ENCODE data around the gene PDE4D.

The PDE4D gene

GRCh38 chr5:59251627-59252026, 641.9 kb downstream of the PDE4D start:
- Histone ChIP-seq H3K36me3 (ENCODE audit: insufficient read depth, low read length) (no peaks in the 10 kb centered on the region), H3K9ac (ENCODE audit: low read depth, low read length) (no peak overlapping the region), H3K4me3 (ENCODE audit: low read length) (no peak overlapping the region), H3K9me3 (replicated peaks; ENCODE audit: low read length) (no peaks in the 10 kb centered on the region), H3K27me3 (ENCODE audit: control insufficient read depth, insufficient read depth, low read length) (no peaks in the 10 kb centered on the region), H3K4me2 (ENCODE audit: low read length) (no peak overlapping the region), H3K4me1 (ENCODE audit: control insufficient read depth, insufficient read depth, low read length) (peaks cover 7% of the 10 kb centered on the region)

DNA sequence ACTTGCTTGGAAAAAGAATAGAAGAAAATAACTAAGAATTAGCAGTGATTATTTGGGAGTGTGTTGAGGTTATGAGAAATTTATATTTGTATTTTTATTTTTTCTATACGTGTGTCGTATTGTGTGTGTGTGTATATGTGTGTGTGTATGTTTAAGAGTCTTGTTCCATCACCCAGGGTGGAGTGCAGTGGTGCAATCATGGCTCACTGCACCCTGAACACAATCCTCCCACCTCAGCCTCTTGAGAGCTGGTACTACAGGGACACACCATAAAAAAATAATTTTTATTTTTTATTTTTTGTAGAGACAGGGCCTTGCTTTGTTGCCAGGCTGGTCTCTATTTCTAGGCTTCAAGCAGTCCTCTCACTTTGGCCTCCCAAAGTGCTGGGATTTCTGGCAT, 643.8 kb downstream of the PDE4D start:
- no peak overlapping the region for H3K9ac ChIP-seq (ENCODE audit: low read depth, low read length)
- H3K36me3 ChIP-seq (ENCODE audit: insufficient read depth, low read length), result no peaks in the 10 kb centered on the region
- no peak overlapping the region for H3K4me2 ChIP-seq (ENCODE audit: low read length)
- no peak overlapping the region for H3K4me3 ChIP-seq (ENCODE audit: low read length)
- H3K9me3 ChIP-seq (replicated peaks; ENCODE audit: low read length), result no peaks in the 10 kb centered on the region
- H3K4me1 ChIP-seq (ENCODE audit: control insufficient read depth, insufficient read depth, low read length), result peaks cover 13% of the 10 kb centered on the region
- H3K27me3 ChIP-seq (ENCODE audit: control insufficient read depth, insufficient read depth, low read length), result no peaks in the 10 kb centered on the region

- H3K4me3 ChIP-seq (ENCODE audit: low read length), result no peak overlapping the region
- no peak overlapping the region for H3K4me2 ChIP-seq (ENCODE audit: low read length)
- no peaks in the 10 kb centered on the region for H3K36me3 ChIP-seq (ENCODE audit: insufficient read depth, low read length)
- no peaks in the 10 kb centered on the region for H3K27me3 ChIP-seq (ENCODE audit: control insufficient read depth, insufficient read depth, low read length)
- no peak overlapping the region for H3K9ac ChIP-seq (ENCODE audit: low read depth, low read length)
- peaks cover 13% of the 10 kb centered on the region for H3K4me1 ChIP-seq (ENCODE audit: control insufficient read depth, insufficient read depth, low read length)
- no peaks in the 10 kb centered on the region for H3K9me3 ChIP-seq (replicated peaks; ENCODE audit: low read length)
These were observed 644.4 kb downstream of the PDE4D start for GRCh38 chr5:59249160-59249559.

GRCh38 chr5:59246882-59247281, 646.6 kb downstream of the PDE4D start:
- no peaks in the 10 kb centered on the region for H3K36me3 ChIP-seq (ENCODE audit: insufficient read depth, low read length)
- H3K4me2 ChIP-seq (ENCODE audit: low read length), result no peak overlapping the region
- H3K9ac ChIP-seq (ENCODE audit: low read depth, low read length), result no peak overlapping the region
- H3K4me3 ChIP-seq (ENCODE audit: low read length), result no peak overlapping the region
- no peaks in the 10 kb centered on the region for H3K27me3 ChIP-seq (ENCODE audit: control insufficient read depth, insufficient read depth, low read length)
- H3K9me3 ChIP-seq (replicated peaks; ENCODE audit: low read length), result no peaks in the 10 kb centered on the region
- H3K4me1 ChIP-seq (ENCODE audit: control insufficient read depth, insufficient read depth, low read length), result peaks cover 13% of the 10 kb centered on the region

DNA sequence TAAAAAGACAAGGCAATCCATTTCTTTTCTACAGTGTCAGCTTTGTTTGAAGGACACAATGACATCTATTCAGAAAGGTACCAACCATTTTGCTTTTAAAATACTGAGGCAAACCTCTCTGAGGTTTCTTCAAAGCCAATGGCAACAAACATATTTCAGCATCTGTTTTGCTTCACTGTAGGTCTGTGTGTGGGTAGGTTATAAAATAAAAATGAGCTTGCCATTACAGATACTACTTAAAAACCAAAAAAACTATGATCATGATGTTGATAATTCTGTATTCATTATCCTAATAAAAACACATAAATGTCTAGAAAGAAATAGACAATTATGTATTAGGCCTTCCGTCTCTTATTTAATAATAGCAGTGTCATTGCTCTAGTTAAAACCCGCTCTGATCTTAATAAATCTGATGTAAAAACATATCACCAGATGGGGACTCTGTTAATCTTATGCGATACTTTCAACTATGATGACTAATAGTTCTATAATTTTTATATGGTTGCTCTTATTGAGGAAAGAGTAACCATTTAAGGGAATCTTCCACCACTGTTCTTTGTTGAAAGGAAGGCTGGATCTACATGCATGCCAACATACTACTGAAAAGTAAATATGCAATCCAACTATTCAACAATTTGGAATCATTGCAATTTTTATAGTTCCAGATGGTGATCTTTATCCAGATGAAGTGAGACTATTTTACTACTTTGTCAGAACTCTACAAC, 647.2 kb downstream of the PDE4D start:
- H3K36me3 ChIP-seq (ENCODE audit: insufficient read depth, low read length), result no peaks in the 10 kb centered on the region
- H3K27me3 ChIP-seq (ENCODE audit: control insufficient read depth, insufficient read depth, low read length), result no peaks in the 10 kb centered on the region
- no peak overlapping the region for H3K9ac ChIP-seq (ENCODE audit: low read depth, low read length)
- H3K4me3 ChIP-seq (ENCODE audit: low read length), result no peak overlapping the region
- peaks cover 13% of the 10 kb centered on the region for H3K4me1 ChIP-seq (ENCODE audit: control insufficient read depth, insufficient read depth, low read length)
- no peaks in the 10 kb centered on the region for H3K9me3 ChIP-seq (replicated peaks; ENCODE audit: low read length)
- no peak overlapping the region for H3K4me2 ChIP-seq (ENCODE audit: low read length)

- no peak overlapping the region for H3K4me2 ChIP-seq (ENCODE audit: low read length)
- H3K4me1 ChIP-seq (ENCODE audit: control insufficient read depth, insufficient read depth, low read length), result peaks cover 20% of the 10 kb centered on the region
- H3K9me3 ChIP-seq (replicated peaks; ENCODE audit: low read length), result no peaks in the 10 kb centered on the region
- no peaks in the 10 kb centered on the region for H3K27me3 ChIP-seq (ENCODE audit: control insufficient read depth, insufficient read depth, low read length)
- no peaks in the 10 kb centered on the region for H3K36me3 ChIP-seq (ENCODE audit: insufficient read depth, low read length)
- H3K4me3 ChIP-seq (ENCODE audit: low read length), result no peak overlapping the region
- H3K9ac ChIP-seq (ENCODE audit: low read depth, low read length), result no peak overlapping the region
These were observed 648.3 kb downstream of the PDE4D start for GRCh38 chr5:59245198-59245597.

DNA sequence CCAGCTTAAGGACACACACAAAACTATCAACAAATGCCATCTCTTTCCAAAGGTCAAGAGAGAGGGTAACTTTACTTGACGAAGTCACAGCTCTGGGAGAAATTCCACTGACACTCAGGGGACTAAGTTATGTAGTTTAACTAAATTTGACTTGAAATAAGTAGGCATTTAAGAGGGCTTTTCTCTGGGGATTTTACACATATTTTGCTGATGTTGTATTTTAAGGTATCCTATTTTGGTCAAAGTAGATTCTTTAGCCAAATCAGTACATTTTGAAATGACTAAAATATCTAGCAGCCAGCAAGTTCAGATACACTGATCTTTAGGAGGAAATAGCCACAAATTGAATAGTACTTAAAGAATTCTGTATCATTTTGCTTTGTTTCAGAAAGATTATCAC, 652.0 kb downstream of the PDE4D start:
- H3K4me3 ChIP-seq (ENCODE audit: low read length), result no peak overlapping the region
- H3K36me3 ChIP-seq (ENCODE audit: insufficient read depth, low read length), result no peaks in the 10 kb centered on the region
- H3K4me1 ChIP-seq (ENCODE audit: control insufficient read depth, insufficient read depth, low read length), result peaks cover 23% of the 10 kb centered on the region
- no peaks in the 10 kb centered on the region for H3K9me3 ChIP-seq (replicated peaks; ENCODE audit: low read length)
- H3K4me2 ChIP-seq (ENCODE audit: low read length), result no peak overlapping the region
- H3K27me3 ChIP-seq (ENCODE audit: control insufficient read depth, insufficient read depth, low read length), result no peaks in the 10 kb centered on the region
- no peak overlapping the region for H3K9ac ChIP-seq (ENCODE audit: low read depth, low read length)

- Histone ChIP-seq H3K4me2 (ENCODE audit: low read length) (no peak overlapping the region), H3K36me3 (ENCODE audit: insufficient read depth, low read length) (no peaks in the 10 kb centered on the region), H3K27me3 (ENCODE audit: control insufficient read depth, insufficient read depth, low read length) (no peaks in the 10 kb centered on the region), H3K4me1 (ENCODE audit: control insufficient read depth, insufficient read depth, low read length) (peaks cover 22% of the 10 kb centered on the region), H3K4me3 (ENCODE audit: low read length) (no peak overlapping the region), H3K9me3 (replicated peaks; ENCODE audit: low read length) (no peaks in the 10 kb centered on the region), H3K9ac (ENCODE audit: low read depth, low read length) (no peak overlapping the region)
These were observed 652.4 kb downstream of the PDE4D start for GRCh38 chr5:59241119-59241518.

- H3K4me1 ChIP-seq (ENCODE audit: control insufficient read depth, insufficient read depth, low read length), result peaks cover 20% of the 10 kb centered on the region
- no peak overlapping the region for H3K4me2 ChIP-seq (ENCODE audit: low read length)
- H3K27me3 ChIP-seq (ENCODE audit: control insufficient read depth, insufficient read depth, low read length), result no peaks in the 10 kb centered on the region
- no peak overlapping the region for H3K9ac ChIP-seq (ENCODE audit: low read depth, low read length)
- H3K36me3 ChIP-seq (ENCODE audit: insufficient read depth, low read length), result no peaks in the 10 kb centered on the region
- no peaks in the 10 kb centered on the region for H3K9me3 ChIP-seq (replicated peaks; ENCODE audit: low read length)
- no peak overlapping the region for H3K4me3 ChIP-seq (ENCODE audit: low read length)
These were observed 655.2 kb downstream of the PDE4D start for GRCh38 chr5:59238126-59238902.

DNA sequence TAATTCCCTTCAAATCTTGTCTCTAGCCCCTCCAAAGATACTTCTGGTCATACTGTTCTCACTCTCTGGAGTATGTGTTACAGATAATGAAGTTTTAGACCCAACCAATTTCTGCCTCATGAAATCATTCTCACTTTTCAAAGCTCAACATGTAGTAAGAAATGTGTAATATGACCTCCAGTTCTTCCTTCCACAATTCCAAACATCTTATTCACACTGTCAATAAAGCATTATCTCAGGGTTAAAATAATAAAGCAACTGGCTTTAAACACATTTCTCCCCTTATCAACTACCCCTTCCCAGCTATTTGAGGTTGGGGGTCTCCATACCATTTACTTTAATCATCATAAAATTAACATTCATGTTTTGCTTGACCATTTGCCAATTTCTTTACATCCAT, 656.5 kb downstream of the PDE4D start:
- Histone ChIP-seq H3K27me3 (ENCODE audit: control insufficient read depth, insufficient read depth, low read length) (no peaks in the 10 kb centered on the region), H3K4me1 (ENCODE audit: control insufficient read depth, insufficient read depth, low read length) (peaks cover 20% of the 10 kb centered on the region)

DNA sequence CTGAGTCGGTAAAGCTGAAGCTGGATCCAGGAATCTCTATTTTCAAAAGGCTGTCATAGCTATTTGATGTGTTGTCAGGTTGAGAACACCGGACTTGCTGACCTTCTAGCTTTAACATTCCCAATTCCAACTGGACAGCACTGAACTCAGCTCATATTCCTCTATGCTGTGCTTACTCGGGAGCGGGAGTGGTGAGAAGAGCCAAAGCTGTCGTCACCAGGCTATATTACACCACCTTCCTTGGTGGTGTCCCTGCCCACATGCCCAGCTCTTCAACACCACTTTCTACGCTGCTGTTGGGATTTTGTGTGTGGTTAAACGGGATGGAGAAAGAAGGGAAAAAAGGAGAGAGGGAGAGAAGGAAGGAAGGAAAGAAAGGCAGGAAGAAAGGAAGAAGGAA, 657.1 kb downstream of the PDE4D start:
- Histone ChIP-seq H3K27me3 (ENCODE audit: control insufficient read depth, insufficient read depth, low read length) (no peaks in the 10 kb centered on the region), H3K36me3 (ENCODE audit: insufficient read depth, low read length) (no peaks in the 10 kb centered on the region), H3K9me3 (replicated peaks; ENCODE audit: low read length) (no peaks in the 10 kb centered on the region), H3K4me1 (ENCODE audit: control insufficient read depth, insufficient read depth, low read length) (peaks cover 20% of the 10 kb centered on the region), H3K9ac (ENCODE audit: low read depth, low read length) (no peak overlapping the region), H3K4me2 (ENCODE audit: low read length) (peak overlapping the region; percentile 26), H3K4me3 (ENCODE audit: low read length) (no peak overlapping the region)

More for the DNA sequence above, 656.5 kb downstream of the PDE4D start:
- Histone ChIP-seq H3K4me2 (ENCODE audit: low read length) (peak overlapping the region; percentile 26), H3K9ac (ENCODE audit: low read depth, low read length) (no peak overlapping the region), H3K4me3 (ENCODE audit: low read length) (no peak overlapping the region), H3K36me3 (ENCODE audit: insufficient read depth, low read length) (no peaks in the 10 kb centered on the region), H3K9me3 (replicated peaks; ENCODE audit: low read length) (no peaks in the 10 kb centered on the region)

DNA sequence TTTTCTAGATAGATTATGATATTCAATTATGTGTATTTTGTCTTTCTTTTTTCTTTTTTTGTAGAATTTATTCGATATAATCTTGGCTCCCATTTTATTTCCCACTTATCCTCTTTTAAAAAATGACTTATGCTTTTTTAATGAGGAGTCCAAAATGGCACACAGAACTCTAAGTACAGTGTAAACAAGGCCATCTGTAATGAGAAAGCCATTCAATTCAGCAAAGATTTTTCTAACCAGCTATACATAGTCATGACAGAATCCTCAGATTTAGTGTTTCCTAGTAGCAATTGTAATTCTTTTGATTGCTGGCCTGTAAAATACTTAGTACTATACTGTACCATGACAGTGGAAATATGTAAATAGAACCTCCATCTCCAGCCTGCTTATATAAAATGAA, 659.3 kb downstream of the PDE4D start:
- H3K4me1 ChIP-seq (ENCODE audit: control insufficient read depth, insufficient read depth, low read length), result peaks cover 13% of the 10 kb centered on the region
- no peak overlapping the region for H3K4me3 ChIP-seq (ENCODE audit: low read length)
- no peak overlapping the region for H3K9ac ChIP-seq (ENCODE audit: low read depth, low read length)
- no peaks in the 10 kb centered on the region for H3K9me3 ChIP-seq (replicated peaks; ENCODE audit: low read length)
- no peaks in the 10 kb centered on the region for H3K27me3 ChIP-seq (ENCODE audit: control insufficient read depth, insufficient read depth, low read length)
- no peak overlapping the region for H3K4me2 ChIP-seq (ENCODE audit: low read length)
- H3K36me3 ChIP-seq (ENCODE audit: insufficient read depth, low read length), result no peaks in the 10 kb centered on the region

Measured in skeletal muscle satellite cell (primary cell).